AG04449 (cell line): ENCODE results near the gene ARMS2.
A peak's percentile ranks its signal among the peaks of the same experiment; 100 is the strongest.

ENCODE experiments used
- CTCF ChIA-PET: fragments of 350-600 bp; formaldehyde crosslinking; extraction: SDS; loops from one replicate; lab custom pipeline; 2021; ENCODE audit warnings: antibody characterized with exemption; lab: Yijun Ruan, JAX
- POLR2A ChIA-PET: fragments of 400-600, 350-600 bp; formaldehyde crosslinking; extraction: SDS; loops from one replicate; lab custom pipeline; 2020; ENCODE audit warnings: antibody characterized with exemption, inconsistent platforms; lab: Yijun Ruan, JAX
- DNase-seq: peaks from one replicate; pipeline ENCODE4 v3.0.0-alpha.2; 2010; ENCODE audit warnings: low read depth, low spot score
- H3K4me3 ChIP-seq: 2 replicates; pipeline ENCODE4 v1.5.1; 2011; ENCODE audit warnings: low read depth, mild to moderate bottlenecking, control low read depth, low read length
- CTCF ChIP-seq: IDR thresholded peaks from one replicate; pipeline ENCODE4 v1.5.1; 2011; ENCODE audit warnings: mild to moderate bottlenecking, moderate library complexity, low read length, control low read depth, inconsistent platforms; ENCODE audit not compliant: insufficient read depth; ENCODE audit errors: missing control alignments

The ARMS2 gene

GRCh38 chr10:122499491-122499941 lies 45.1 kb downstream of the ARMS2 start:
- no peak for TF ChIP-seq CTCF
- CTCF ChIA-PET: interaction anchor here (1.2 to 1.8 kb wide), 2 partner anchors 8 to 31 kb away, joined by 5 read pairs; no protein-coding TSS in a partner anchor
- POLR2A ChIA-PET: interaction anchor here (0.6 to 1.0 kb wide), 2 partner anchors 31 to 66 kb away, joined by 3 read pairs; no protein-coding TSS in a partner anchor
- no peak for DNase-seq
- H3K4me3 ChIP-seq: no peak overlapping the region

GRCh38 chr10:122500194-122500593 lies 45.7 kb downstream of the ARMS2 start:
- no peak for DNase-seq
- ChIA-PET CTCF (no interaction called here), POLR2A (no interaction called here)
- no peak for TF ChIP-seq CTCF
- no peak overlapping the region for H3K4me3 ChIP-seq

- no peak overlapping the region for H3K4me3 ChIP-seq
- ChIA-PET POLR2A (no interaction called here), CTCF (no interaction called here)
- DNase-seq: no peak
- TF ChIP-seq CTCF: no peak
These were observed 46.3 kb downstream of the ARMS2 start for GRCh38 chr10:122500726-122501125.

GRCh38 chr10:122503012-122503411 lies 48.6 kb downstream of the ARMS2 start:
- DNase-seq: no peak
- no peak for TF ChIP-seq CTCF
- POLR2A ChIA-PET: interaction anchor here (3.2 kb wide), 1 partner anchor 8 kb away, joined by 22 read pairs; no protein-coding TSS in a partner anchor
- CTCF ChIA-PET: interaction anchor here (0.9 to 1.5 kb wide), 2 partner anchors 62 to 204 kb away, joined by 5 to 6 read pairs; no protein-coding TSS in a partner anchor
- no peak overlapping the region for H3K4me3 ChIP-seq

- no peak for DNase-seq
- H3K4me3 ChIP-seq: no peak overlapping the region
- no peak for TF ChIP-seq CTCF
- POLR2A ChIA-PET: interaction anchor here (1.0 to 3.2 kb wide), 3 partner anchors 9 to 18 kb away, joined by 3 to 22 read pairs (median 4); no protein-coding TSS in a partner anchor
- CTCF ChIA-PET: interaction anchor here (0.9 to 3.1 kb wide), 5 partner anchors 9 to 205 kb away, joined by 4 to 17 read pairs (median 6); no protein-coding TSS in a partner anchor
These were observed 49.6 kb downstream of the ARMS2 start for GRCh38 chr10:122503886-122504609.

- ChIA-PET POLR2A (interaction anchor here (0.6 to 3.2 kb wide), 4 partner anchors 10 to 36 kb away, joined by 3 to 22 read pairs (median 4); no protein-coding TSS in a partner anchor), CTCF (interaction anchor here (0.8 to 3.1 kb wide), 6 partner anchors 9 to 225 kb away, joined by 3 to 17 read pairs (median 4); no protein-coding TSS in a partner anchor)
- DNase-seq: peak; percentile 72
- no peak for TF ChIP-seq CTCF
- H3K4me3 ChIP-seq: no peak overlapping the region
These were observed 50.1 kb downstream of the ARMS2 start for GRCh38 chr10:122504610-122504950.
